Body of pancreas (tissue), 4 donors: Measurements from ENCODE around the gene CAPZB. TPM values are rescaled to one million over a fixed set of nuclear protein-coding genes. Genes with fewer than 3 reads are reported as not detected.

Source experiments
- ATAC-seq: fragments of 150-250 bp; one replicate; pipeline ENCODE4 v1.9.1; 2016
- DNase-seq, 4 donors: peaks; one replicate each; pipeline ENCODE4 v3.0.0-alpha.2; 2019
- H3K27ac ChIP-seq, 4 donors: fragments of 200-600 bp; sonication (generic); 1 replicate in 3 of 4; 2 replicates in 1 of 4; pipeline versions ENCODE4 v1.5.1 to v1.6.1; 2016 to 2019; ENCODE audit warnings: mild to moderate bottlenecking in 1 of 4, mixed read lengths in 1 of 4, moderate library complexity in 1 of 4
- H3K27me3 ChIP-seq, 2 donors: fragments of 200-600 bp; sonication (generic); one replicate each; pipeline ENCODE4 v1.6.0; 2016; ENCODE audit warnings: mild to moderate bottlenecking in 1 of 2
- H3K36me3 ChIP-seq, 2 donors: fragments of 200-600 bp; sonication (generic); replicated peaks in 1 of 2; 2 replicates each; pipeline ENCODE4 v1.5.1; 2016; ENCODE audit warnings: low read depth in 2 of 2; ENCODE audit not compliant: insufficient read depth in 1 of 2
- H3K4me1 ChIP-seq: fragments of 200-600 bp; sonication (generic); one replicate; pipeline ENCODE4 v1.6.0; 2016
- H3K4me3 ChIP-seq, 2 donors: fragments of 200-600 bp; sonication (generic); 1 replicate in 1 of 2; 2 replicates in 1 of 2; pipeline ENCODE4 v1.5.1; 2016 to 2019
- H3K9me3 ChIP-seq, 3 donors: fragments of 200-600 bp; sonication (generic); 1 replicate in 2 of 3; 2 replicates in 1 of 3; pipeline ENCODE4 v1.5.1; 2016
- CTCF ChIP-seq, 7 experiments: fragments of 450-650 bp in 4 of 7; fragments of 200-600 bp in 3 of 7; sonication (generic) in 3 of 7; IDR thresholded peaks; one replicate each; pipeline ENCODE4 v1.5.1; 2016 to 2019; ENCODE audit warnings: antibody characterized with exemption in 7 of 7
- POLR2A ChIP-seq, 3 donors: fragments of 450-650 bp; IDR thresholded peaks; one replicate each; pipeline ENCODE4 v1.6.1; 2016; ENCODE audit warnings: antibody characterized with exemption in 3 of 3, mild to moderate bottlenecking in 2 of 3
- WGBS, 2 donors: methylation state at CpG; one replicate each; pipeline ENCODE4 v1.1.5; 2017; 5-methylcytosine and 5-hydroxymethylcytosine counted together
- intact Hi-C: fragments of 100-400 bp; cut with DNase I; formaldehyde crosslinking; loops from one replicate; pipeline ENCODE4 v1.15.1; 2023
- total RNA-seq, 2 donors: library from RNA; depleted of rRNA; stranded (reverse); fragments of >200 nt; gene quantifications; one replicate each; pipeline ENCODE4 v1.1.0, GENCODE V29; 2016

Gene CAPZB
- total RNA-seq, 2 donors from 2014 or later = 35.5 to 54.1 TPM

- TF ChIP-seq POLR2A (IDR thresholded peaks at IDR 0.05) (no peak), CTCF (IDR thresholded peaks at IDR 0.05) (no peak)
- Histone ChIP-seq H3K9me3 (no peaks in the 10 kb centered on the region), H3K27me3 (no peaks in the 10 kb centered on the region), H3K4me3 (no peak overlapping the region), H3K4me1 (peaks cover 60% of the 10 kb centered on the region), H3K27ac (peak overlapping the region in 2 of 4 donors; percentile 34 to 70), H3K36me3 (no peaks in the 10 kb centered on the region)
- intact Hi-C loops = no loop called here
- WGBS, 2 donors = 79 to 85% methylated on average over 13 of the region's 13 CpGs
- ATAC-seq (no peak), DNase-seq (no peak)
Observed at GRCh38 chr1:19435851-19436455, 49.4 kb downstream of the CAPZB start.

GRCh38 chr1:19435181-19435580, 50.2 kb downstream of the CAPZB start:
- Histone ChIP-seq H3K27me3 (no peaks in the 10 kb centered on the region), H3K9me3 (no peaks in the 10 kb centered on the region), H3K4me3 (no peak overlapping the region), H3K27ac (peak overlapping the region in 1 of 4 donors; percentile 70), H3K4me1 (peaks cover 61% of the 10 kb centered on the region), H3K36me3 (no peaks in the 10 kb centered on the region)
- TF ChIP-seq POLR2A (IDR thresholded peaks at IDR 0.05) (no peak), CTCF (IDR thresholded peaks at IDR 0.05) (no peak)
- ATAC-seq (no peak), DNase-seq (no peak)
- WGBS, 2 donors = 60 to 71% methylated on average over 4 of the region's 4 CpGs
- intact Hi-C loops = no loop called here

- Histone ChIP-seq H3K4me1 (peaks cover 54% of the 10 kb centered on the region), H3K9me3 (no peaks in the 10 kb centered on the region), H3K27ac (peak overlapping the region in 1 of 4 donors; percentile 70), H3K36me3 (no peaks in the 10 kb centered on the region), H3K27me3 (no peaks in the 10 kb centered on the region), H3K4me3 (no peak overlapping the region)
- no peak for TF ChIP-seq CTCF (IDR thresholded peaks at IDR 0.05)
- no peak for TF ChIP-seq POLR2A (IDR thresholded peaks at IDR 0.05)
- intact Hi-C loops = no loop called here
- no peak for ATAC-seq
- WGBS, 2 donors = 57 to 60% methylated on average over 2 of the region's 2 CpGs
- DNase-seq = no peak
Observed at GRCh38 chr1:19433719-19433998, 51.7 kb downstream of the CAPZB start.

GRCh38 chr1:19432943-19433718, 52.2 kb downstream of the CAPZB start:
- Histone ChIP-seq H3K27me3 (no peaks in the 10 kb centered on the region), H3K36me3 (no peaks in the 10 kb centered on the region), H3K4me1 (peaks cover 52% of the 10 kb centered on the region), H3K4me3 (no peak overlapping the region), H3K9me3 (no peaks in the 10 kb centered on the region), H3K27ac (peak overlapping the region in 1 of 4 donors; percentile 70)
- DNase-seq (no peak), ATAC-seq (no peak)
- WGBS, 2 donors = 71 to 79% methylated on average over 15 of the region's 15 CpGs
- no peak for TF ChIP-seq CTCF (IDR thresholded peaks at IDR 0.05)
- TF ChIP-seq POLR2A (IDR thresholded peaks at IDR 0.05) = no peak
- intact Hi-C loops = no loop called here
